Duodenal mucosa (tissue), 2 donors: ENCODE data around the gene C4A.
"Not testable (repeated sequence)": the region's sequence is repeated elsewhere in the genome, so short reads cannot be mapped to it uniquely, and the experiment has no call there.

Experiments
- H3K27ac ChIP-seq: one replicate; pipeline ENCODE4 v1.7.0; 2013; ENCODE audit warnings: low read depth, low read length
- H3K27me3 ChIP-seq, 2 donors: one replicate each; pipeline ENCODE4 v1.7.0; 2013; ENCODE audit warnings: low read length in 2 of 2, control low read depth in 1 of 2; ENCODE audit not compliant: insufficient read depth in 2 of 2, control insufficient read depth in 1 of 2
- H3K36me3 ChIP-seq, 2 donors: one replicate each; pipeline ENCODE4 v1.7.0; 2013; ENCODE audit warnings: low read length in 2 of 2, control low read depth in 1 of 2; ENCODE audit not compliant: insufficient read depth in 2 of 2, control insufficient read depth in 1 of 2
- H3K4me1 ChIP-seq, 2 donors: one replicate each; pipeline ENCODE4 v1.7.0; 2013; ENCODE audit warnings: low read length in 2 of 2, control low read depth in 1 of 2; ENCODE audit not compliant: insufficient read depth in 2 of 2, control insufficient read depth in 1 of 2
- H3K4me3 ChIP-seq, 2 donors: one replicate each; pipeline ENCODE4 v1.7.0; 2013; ENCODE audit warnings: low read length in 2 of 2, low read depth in 1 of 2
- H3K9ac ChIP-seq, 2 donors: one replicate each; pipeline ENCODE4 v1.7.0; 2013; ENCODE audit warnings: low read length in 2 of 2, low read depth in 1 of 2
- H3K9me3 ChIP-seq, 2 donors: one replicate each; pipeline ENCODE4 v1.7.0; 2013; ENCODE audit warnings: low read length in 2 of 2, control low read depth in 1 of 2; ENCODE audit not compliant: control insufficient read depth in 1 of 2

The C4A gene

DNA sequence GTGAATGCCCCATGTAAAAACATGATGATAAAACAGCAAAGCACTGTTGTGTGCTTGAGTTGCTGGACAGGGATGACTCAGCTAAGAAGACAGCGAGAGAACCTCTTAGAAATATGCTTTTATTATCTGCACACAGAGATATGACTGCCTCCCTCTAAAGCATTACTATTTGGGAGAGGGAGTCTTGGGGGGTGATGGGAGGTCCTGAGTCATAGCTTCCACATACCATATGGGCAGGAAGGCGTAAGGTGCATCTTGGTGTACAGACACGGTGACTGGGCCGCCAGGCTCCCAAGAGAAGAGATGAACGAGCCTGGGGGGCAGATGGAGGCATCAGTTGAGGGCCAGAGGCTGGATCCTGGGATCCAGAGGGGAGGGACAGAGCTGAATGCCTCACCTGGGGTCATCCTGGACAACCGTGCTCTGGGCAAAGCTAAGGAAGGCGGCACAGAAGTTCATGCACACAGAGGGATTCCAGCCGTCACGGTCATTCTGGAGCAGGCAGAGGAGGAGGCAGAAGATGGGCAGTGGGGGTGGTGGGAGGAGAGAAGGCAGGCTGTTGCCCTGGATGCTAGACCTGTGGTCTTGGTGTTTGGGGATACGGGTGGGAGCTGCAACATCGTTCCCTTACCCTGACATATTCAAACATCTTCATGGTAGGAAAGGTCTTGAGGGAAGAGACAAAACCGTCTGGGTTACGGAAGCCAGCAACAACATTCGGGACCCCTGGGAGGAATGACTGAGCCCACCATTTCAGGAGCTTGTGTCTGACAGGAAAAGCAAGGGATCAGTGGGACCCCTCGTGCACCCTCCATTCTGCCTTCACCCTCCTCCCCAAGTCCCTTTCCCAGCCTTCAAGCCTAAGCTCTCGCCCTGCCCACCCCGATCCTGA lies 11.9 kb upstream of the C4A start:
- Histone ChIP-seq H3K9ac (peak overlapping the region in 1 of 2 donors; percentile 96), H3K4me3 (peak overlapping the region in 1 of 2 donors; percentile 93), H3K9me3 (no peaks in the 10 kb centered on the region), H3K36me3 (peaks cover 31 to 55% of the 10 kb centered on the region in 2 donors), H3K27me3 (no peaks in the 10 kb centered on the region), H3K4me1 (peaks cover 24 to 29% of the 10 kb centered on the region in 2 donors), H3K27ac (no peak overlapping the region)

DNA sequence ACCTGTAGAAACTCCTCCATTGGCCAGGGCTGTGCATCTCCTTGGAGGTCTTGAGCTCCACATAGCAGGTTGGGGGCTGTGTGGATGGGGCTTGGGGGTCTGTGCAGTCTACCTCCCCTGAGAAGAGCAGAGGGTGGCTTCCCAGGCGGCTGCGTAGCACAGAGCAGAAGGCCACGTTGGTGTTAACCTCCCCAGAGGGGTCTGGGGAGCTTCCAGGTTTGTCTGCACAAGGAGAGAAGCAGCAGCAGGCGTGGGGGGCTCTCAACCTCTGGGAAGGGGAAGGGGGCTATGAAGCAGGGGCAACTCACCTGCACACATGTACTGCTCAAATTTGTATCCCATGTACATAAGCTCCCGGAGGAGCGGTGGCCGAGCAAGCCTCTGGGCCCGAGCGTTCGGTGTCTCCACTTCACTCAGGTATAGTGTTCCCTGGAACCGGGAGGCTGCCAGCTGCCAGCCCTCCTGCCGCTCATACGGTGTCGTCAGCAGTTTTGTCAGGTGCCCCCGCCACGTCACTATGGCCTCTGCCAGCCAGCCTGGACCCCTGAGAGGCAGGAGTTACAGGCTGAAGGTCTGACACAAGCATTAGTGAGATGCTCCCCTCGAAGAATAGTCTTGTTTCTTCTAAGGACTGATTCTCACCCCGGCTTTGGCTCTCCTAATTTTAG lies 11.1 kb upstream of the C4A start:
- H3K36me3 ChIP-seq = peaks cover 28 to 48% of the 10 kb centered on the region in 2 donors

DNA sequence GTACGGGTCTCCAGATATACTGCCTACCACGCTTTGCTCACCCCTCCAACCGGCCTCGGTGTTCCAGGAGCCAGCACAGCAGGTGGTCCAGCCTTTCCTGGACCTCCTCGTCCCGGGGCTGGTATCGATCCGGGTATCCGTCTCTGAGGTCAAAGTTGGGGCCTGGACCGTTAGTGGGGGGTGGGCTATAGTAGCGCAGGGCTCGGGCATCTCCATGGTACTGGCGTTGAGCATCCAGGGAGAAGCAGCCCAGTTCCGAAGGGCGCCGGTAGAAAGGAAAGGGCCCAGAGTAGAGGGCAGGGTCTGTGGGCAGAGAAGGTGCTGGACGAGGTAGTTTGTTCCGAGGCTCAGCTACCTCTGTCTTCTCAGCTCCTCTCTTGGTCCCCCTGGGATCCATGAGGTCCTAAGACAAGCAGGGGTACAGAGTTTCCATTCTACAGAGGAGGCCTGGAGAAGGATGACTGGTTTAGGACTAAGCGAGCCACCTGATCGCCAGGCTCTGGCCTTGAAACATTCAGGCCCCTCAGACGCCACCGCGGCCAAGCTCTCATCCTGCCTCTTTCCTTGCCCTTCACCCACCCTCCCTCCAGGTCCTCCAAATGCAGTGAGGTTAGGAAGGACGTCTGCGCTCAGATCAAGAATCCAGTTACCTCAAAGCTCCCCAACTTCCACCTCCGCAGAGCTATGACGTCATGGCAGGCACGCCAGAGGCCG lies 10.4 kb upstream of the C4A start:
- H3K9me3 ChIP-seq = no peaks in the 10 kb centered on the region
- H3K27me3 ChIP-seq = no peaks in the 10 kb centered on the region
- peak overlapping the region; percentile 99 for H3K27ac ChIP-seq
- H3K4me1 ChIP-seq = peaks cover 24 to 29% of the 10 kb centered on the region in 2 donors
- peak overlapping the region; percentile 90 to 93 for H3K4me3 ChIP-seq
- peak overlapping the region; percentile 94 to 96 for H3K9ac ChIP-seq
- H3K36me3 ChIP-seq = peaks cover 25 to 41% of the 10 kb centered on the region in 2 donors

More for the DNA sequence above, 11.1 kb upstream of the C4A start:
- no peaks in the 10 kb centered on the region for H3K9me3 ChIP-seq
- peak overlapping the region; percentile 94 to 96 for H3K9ac ChIP-seq
- peak overlapping the region; percentile 99 for H3K27ac ChIP-seq
- peaks cover 24 to 29% of the 10 kb centered on the region in 2 donors for H3K4me1 ChIP-seq
- H3K27me3 ChIP-seq = no peaks in the 10 kb centered on the region
- H3K4me3 ChIP-seq = peak overlapping the region; percentile 90 to 93

DNA sequence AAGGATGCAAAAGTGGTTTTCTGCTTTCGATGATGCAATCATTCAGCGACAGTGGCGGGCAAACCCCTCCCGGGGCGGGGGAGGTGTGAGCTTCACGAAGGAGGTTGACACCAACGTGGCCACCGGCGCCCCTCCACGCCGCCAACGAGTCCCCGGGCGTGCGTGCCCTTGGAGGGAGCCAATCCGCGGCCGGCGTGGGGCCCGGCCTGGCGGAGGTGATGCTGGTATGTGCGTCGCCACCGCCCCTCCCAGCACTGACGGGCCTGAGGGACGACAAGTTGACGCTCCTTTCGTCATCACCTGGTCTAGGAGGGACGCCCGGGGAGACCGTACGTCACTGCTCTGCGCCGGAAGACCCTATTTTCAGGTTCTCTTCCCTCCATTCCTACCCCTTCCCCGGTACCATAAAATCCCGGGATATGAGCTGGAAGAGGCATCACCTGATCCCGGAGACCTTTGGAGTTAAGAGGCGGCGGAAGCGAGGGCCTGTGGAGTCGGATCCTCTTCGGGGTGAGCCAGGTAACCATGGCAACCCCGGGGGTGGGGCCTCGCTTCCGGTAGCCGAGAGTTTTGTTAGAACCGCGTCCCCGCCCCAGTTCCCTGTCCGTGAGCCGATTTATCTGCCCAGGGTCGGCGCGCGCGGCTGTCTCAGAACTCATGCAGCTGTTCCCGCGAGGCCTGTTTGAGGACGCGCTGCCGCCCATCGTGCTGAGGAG lies 9.7 kb upstream of the C4A start, which contains the start of gene DXO:
Gene DXO (minus strand): TSS at position 146 of the 716 bp plus-strand sequence. CDS start 463 bp downstream, outside the sequence.
- Histone ChIP-seq H3K9ac (peak within 1 kb of the TSS; percentile 94 to 96), H3K27me3 (no peaks in the 10 kb centered on the region), H3K36me3 (peaks cover 18 to 34% of the 10 kb centered on the region in 2 donors), H3K27ac (peak within 1 kb of the TSS; percentile 99), H3K4me3 (peak within 1 kb of the TSS; percentile 90 to 93), H3K4me1 (peaks cover 24 to 29% of the 10 kb centered on the region in 2 donors), H3K9me3 (no peaks in the 10 kb centered on the region)

DNA sequence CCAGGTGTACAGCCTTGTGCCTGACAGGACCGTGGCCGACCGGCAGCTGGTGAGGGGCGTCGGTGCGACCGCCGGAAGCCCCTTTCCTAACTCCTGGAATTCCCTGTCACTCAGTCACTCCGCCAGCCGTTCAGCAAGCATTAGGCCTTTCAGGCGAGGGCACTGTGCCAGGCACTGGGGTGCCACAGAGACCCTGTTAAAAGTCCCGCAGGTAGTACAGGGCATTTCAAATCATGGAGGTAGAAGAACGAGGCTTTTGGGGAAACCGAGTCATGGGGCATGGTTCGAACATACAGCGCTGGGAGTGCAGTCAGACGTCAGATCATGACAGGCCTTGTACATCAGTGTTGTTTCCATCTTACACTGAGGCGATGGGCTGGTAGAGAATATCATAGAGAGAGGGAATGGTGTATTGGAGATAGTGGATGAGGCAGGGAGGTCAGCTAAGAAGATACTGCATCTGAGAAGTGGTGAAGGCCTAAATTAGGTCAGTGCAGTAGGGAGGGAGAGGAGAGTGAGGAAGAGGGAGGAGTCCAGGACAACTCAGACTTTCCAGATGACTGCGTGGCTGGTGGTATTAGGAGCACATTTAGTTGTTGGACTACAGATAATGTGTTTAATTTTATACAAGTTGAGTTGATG lies 9.0 kb upstream of the C4A start:
- Histone ChIP-seq H3K27ac (peak overlapping the region; percentile 99), H3K27me3 (no peaks in the 10 kb centered on the region), H3K9ac (peak overlapping the region; percentile 94 to 96), H3K4me1 (peaks cover 24 to 29% of the 10 kb centered on the region in 2 donors), H3K9me3 (no peaks in the 10 kb centered on the region), H3K36me3 (peaks cover 11 to 27% of the 10 kb centered on the region in 2 donors), H3K4me3 (peak overlapping the region; percentile 90 to 93)

DNA sequence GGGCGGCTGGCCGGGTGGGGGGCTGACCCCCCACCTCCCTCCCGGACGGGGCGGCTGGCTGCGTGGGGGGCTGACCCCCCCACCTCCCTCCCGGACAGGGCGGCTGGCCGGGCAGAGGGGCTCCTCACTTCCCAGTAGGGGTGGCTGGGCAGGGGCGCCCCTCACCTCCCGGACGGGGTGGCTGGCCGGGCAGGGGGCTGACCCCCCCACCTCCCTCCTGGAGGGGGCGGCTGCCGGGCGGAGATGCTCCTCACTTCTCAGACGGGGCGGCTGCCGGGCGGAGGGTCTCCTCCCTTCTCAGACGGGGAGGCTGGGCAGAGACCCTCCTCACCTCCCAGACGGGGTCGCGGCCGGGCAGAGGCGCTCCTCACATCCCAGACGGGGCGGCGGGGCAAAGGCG lies 5.8 kb upstream of the C4A start:
- H3K9ac ChIP-seq, H3K9me3 ChIP-seq, H3K27ac ChIP-seq, H3K4me3 ChIP-seq, H3K27me3 ChIP-seq: not testable (repeated sequence)
- H3K36me3 ChIP-seq = peaks cover 5 to 12% of the 10 kb centered on the region in 2 donors
- peaks cover 15 to 17% of the 10 kb centered on the region in 2 donors for H3K4me1 ChIP-seq

DNA sequence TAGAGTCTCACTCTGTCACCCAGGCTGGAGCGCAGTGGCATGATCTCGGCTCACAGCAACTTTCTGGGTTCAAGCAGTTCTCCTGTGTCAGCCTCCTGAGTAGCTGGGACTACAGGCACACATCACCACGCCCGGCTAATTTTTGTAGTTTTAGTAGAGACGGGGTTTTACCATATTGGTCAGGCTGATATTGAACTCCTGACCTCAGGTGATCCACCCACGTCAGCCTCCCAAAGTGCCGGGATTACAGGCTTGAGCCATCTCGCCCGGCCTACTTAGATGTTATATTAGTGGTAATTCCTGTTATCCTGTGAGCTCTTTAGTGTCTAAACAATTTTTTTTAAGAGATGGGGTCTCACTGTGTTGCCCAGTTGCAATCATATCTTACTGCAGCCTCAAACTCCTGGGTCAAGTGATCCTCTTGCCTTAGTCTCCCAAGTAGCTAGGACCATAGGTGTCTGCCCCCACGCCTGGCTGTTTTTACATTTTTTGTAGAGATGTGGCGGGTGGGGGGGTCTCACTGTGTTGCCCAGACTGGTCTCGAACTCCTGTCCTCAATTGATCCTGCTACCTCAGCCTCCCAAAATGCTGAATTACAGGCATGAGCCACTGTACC lies 3.9 kb upstream of the C4A start:
- Histone ChIP-seq H3K4me3 (no peak overlapping the region), H3K27ac (no peak overlapping the region), H3K27me3 (no peaks in the 10 kb centered on the region), H3K9me3 (no peaks in the 10 kb centered on the region), H3K36me3 (peaks cover 5 to 12% of the 10 kb centered on the region in 2 donors), H3K9ac (no peak overlapping the region), H3K4me1 (peaks cover 5 to 6% of the 10 kb centered on the region in 2 donors)

DNA sequence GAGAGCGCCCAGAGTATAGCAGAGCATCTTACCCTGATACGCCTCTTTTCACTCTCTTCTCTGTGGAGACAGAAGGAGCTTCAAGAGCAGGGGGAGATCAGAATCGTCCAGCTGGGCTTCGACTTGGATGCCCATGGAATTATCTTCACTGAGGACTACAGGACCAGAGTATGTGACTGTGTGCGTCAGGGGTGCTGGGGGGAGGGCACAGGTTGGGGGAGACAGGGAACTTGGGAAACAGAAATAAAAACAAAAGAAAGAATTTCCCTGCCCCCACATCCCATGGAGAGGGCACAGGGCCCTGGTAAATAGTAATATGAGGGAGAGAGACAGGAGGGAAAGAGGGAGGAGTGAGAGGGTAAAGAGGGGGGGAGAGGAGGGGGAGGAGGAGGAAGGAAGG lies 3.0 kb upstream of the C4A start:
- no peak overlapping the region for H3K9ac ChIP-seq
- H3K4me3 ChIP-seq = no peak overlapping the region
- H3K4me1 ChIP-seq = no peaks in the 10 kb centered on the region
- no peaks in the 10 kb centered on the region for H3K27me3 ChIP-seq
- no peak overlapping the region for H3K27ac ChIP-seq
- H3K36me3 ChIP-seq = peaks cover 5 to 12% of the 10 kb centered on the region in 2 donors
- no peaks in the 10 kb centered on the region for H3K9me3 ChIP-seq
